Liver (tissue), 3 donors: ENCODE results near the gene BATF3.

Source experiments
- CTCF ChIP-seq: fragments of 150-350 bp; IDR thresholded peaks from 2 replicates; pipeline ENCODE4 v1.5.1; 2017; ENCODE audit warnings: improper control_type of control experiment, low read depth, low read length; ENCODE audit not compliant: missing input control
- EGR1 ChIP-seq, 2 donors: IDR thresholded peaks; 2 replicates each; pipeline ENCODE4 v1.6.1; 2016 to 2018; ENCODE audit warnings: antibody characterized with exemption in 2 of 2, low read depth in 2 of 2
- HNF4A ChIP-seq, 2 donors: conservative IDR thresholded peaks; 2 replicates each; pipeline ENCODE4 v1.6.1; 2016; ENCODE audit warnings: antibody characterized with exemption in 2 of 2, mild to moderate bottlenecking in 2 of 2
- REST ChIP-seq: IDR thresholded peaks from 2 replicates; pipeline ENCODE4 v1.6.1; 2016; ENCODE audit warnings: antibody characterized with exemption, mild to moderate bottlenecking
- SP1 ChIP-seq: IDR thresholded peaks from 2 replicates; pipeline ENCODE4 v1.6.1; 2018; ENCODE audit warnings: antibody characterized with exemption, mild to moderate bottlenecking
- YY1 ChIP-seq: IDR thresholded peaks from 2 replicates; pipeline ENCODE4 v1.6.1; 2016; ENCODE audit warnings: antibody characterized with exemption, mild to moderate bottlenecking
- donor health status: healthy.
- donor health status: healthy.

- TF ChIP-seq EGR1 (IDR thresholded peaks at IDR 0.05; ENCODE audit: low read depth in 2 of 2) (no peak), YY1 (no peak), CTCF (no peak), HNF4A (conservative IDR thresholded peaks at IDR 0.05) (no peak), REST (no peak), SP1 (no peak)
These were observed 31.2 kb downstream of the BATF3 start for GRCh38 chr1:212668477-212668876.
